ENCODE measurements around the gene NCKAP5.

GRCh38 chr2:132969371-132969985 is 598.8 kb downstream of the NCKAP5 start:
- TF ChIP-seq CTCF (IDR thresholded peaks at IDR 0.05), result no peak
- TF ChIP-seq POLR2A (IDR thresholded peaks at IDR 0.05), result no peak
- TF ChIP-seq EP300 (IDR thresholded peaks at IDR 0.05), result no peak

Measured in ovary (tissue), 3 donors.